ENCODE measurements around the gene ZIC1.

- TF ChIP-seq CTCF (IDR thresholded peaks at IDR 0.05): no peak
- no peak for TF ChIP-seq POLR2A (IDR thresholded peaks at IDR 0.05)
Measured at GRCh38 chr3:147404000-147404799, 5.0 kb upstream of the ZIC1 start.
